WTC11 (cell line): ENCODE measurements around the gene BPGM. TPM values are rescaled to one million over a fixed set of nuclear protein-coding genes. Genes with fewer than 3 reads are reported as not detected.

Experiments
- ATAC-seq: fragments of 200-7000 bp; cut with Tn5 transposase; 2 replicates; pipeline ENCODE4 v1.10.0; 2021; ENCODE audit warnings: mild to moderate bottlenecking, moderate library complexity
- CTCF ChIA-PET: fragments of 300-600 bp; sonication (Branson Sonifier 250); formaldehyde crosslinking; loops from one replicate; lab custom pipeline; 2021; ENCODE audit warnings: antibody characterized with exemption; lab: Charles Lee
- POLR2A ChIA-PET: fragments of 350-600 bp; sonication (Branson Sonifier 250); formaldehyde crosslinking; loops from one replicate; lab custom pipeline; 2021; ENCODE audit warnings: antibody characterized with exemption; lab: Charles Lee
- DNase-seq: peaks from one replicate; pipeline ENCODE4 v3.0.0; 2021; ENCODE audit warnings: low spot score
- H3K27ac Mint-ChIP-seq: 2 replicates; pipeline ENCODE4 v1.8.0; 2021; ENCODE audit warnings: mixed read lengths
- H3K27me3 Mint-ChIP-seq: 2 replicates; pipeline ENCODE4 v1.8.0; 2021; ENCODE audit warnings: low read depth, mild to moderate bottlenecking, moderate library complexity, mixed read lengths
- H3K36me3 Mint-ChIP-seq: 2 replicates; pipeline ENCODE4 v1.8.0; 2021; ENCODE audit warnings: mixed read lengths
- H3K4me1 Mint-ChIP-seq: 2 replicates; pipeline ENCODE4 v1.8.0; 2022; ENCODE audit warnings: mixed read lengths
- H3K4me3 Mint-ChIP-seq: 2 replicates; pipeline ENCODE4 v1.8.0; 2021; ENCODE audit warnings: mild to moderate bottlenecking, moderate library complexity, mixed read lengths
- H3K9me3 Mint-ChIP-seq: 2 replicates; pipeline ENCODE4 v1.8.0; 2021; ENCODE audit warnings: mixed read lengths
- ARID4B ChIP-seq: sonication (generic); formaldehyde crosslinking; IDR thresholded peaks from 2 replicates; pipeline ENCODE4 v1.8.0; 2023; ENCODE audit warnings: missing genetic modification reagents, mild to moderate bottlenecking, borderline replicate concordance
- FOXK1 ChIP-seq: sonication (generic); formaldehyde crosslinking; IDR thresholded peaks from 2 replicates; pipeline ENCODE4 v1.8.0; 2022; ENCODE audit warnings: mild to moderate bottlenecking, moderate library complexity, missing genetic modification reagents
- IRF2 ChIP-seq: sonication (generic); formaldehyde crosslinking; IDR thresholded peaks from 2 replicates; pipeline ENCODE4 v1.8.0; 2022; ENCODE audit warnings: low read depth, missing genetic modification reagents, borderline replicate concordance
- KAT7 ChIP-seq: sonication (generic); formaldehyde crosslinking; IDR thresholded peaks from 2 replicates; pipeline ENCODE4 v1.8.1; 2023; ENCODE audit warnings: missing genetic modification reagents, mild to moderate bottlenecking, borderline replicate concordance
- MLX ChIP-seq: sonication (generic); formaldehyde crosslinking; IDR thresholded peaks from 2 replicates; pipeline ENCODE4 v1.8.1; 2023; ENCODE audit warnings: mild to moderate bottlenecking, missing genetic modification reagents, moderate library complexity
- SMAD3 ChIP-seq: sonication (generic); formaldehyde crosslinking; IDR thresholded peaks from 2 replicates; pipeline ENCODE4 v1.8.0; 2022; ENCODE audit warnings: missing genetic modification reagents, mild to moderate bottlenecking, borderline replicate concordance
- TCF7 ChIP-seq: sonication (generic); formaldehyde crosslinking; IDR thresholded peaks from 2 replicates; pipeline ENCODE4 v1.8.0; 2022; ENCODE audit warnings: mild to moderate bottlenecking, low read depth, missing genetic modification reagents, moderate library complexity
- ZNF121 ChIP-seq: sonication (generic); formaldehyde crosslinking; IDR thresholded peaks from 2 replicates; pipeline ENCODE4 v1.8.0; 2023; ENCODE audit warnings: missing genetic modification reagents
- ZNF219 ChIP-seq: sonication (generic); formaldehyde crosslinking; IDR thresholded peaks from 2 replicates; pipeline ENCODE4 v1.8.0; 2023; ENCODE audit warnings: missing genetic modification reagents, mild to moderate bottlenecking, borderline replicate concordance
- ZNF281 ChIP-seq: sonication (generic); formaldehyde crosslinking; IDR thresholded peaks from 2 replicates; pipeline ENCODE4 v1.8.0; 2023; ENCODE audit warnings: mild to moderate bottlenecking, missing genetic modification reagents
- total RNA-seq: library from RNA; stranded (reverse); gene quantifications from 3 replicates; pipeline ENCODE4 v1.2.3, GENCODE V29; 2021
- TF ChIP-seq, protein P1 (sequence below): sonication (generic); formaldehyde crosslinking; IDR thresholded peaks from 2 replicates; pipeline ENCODE4 v1.8.1; 2023; ENCODE audit warnings: mild to moderate bottlenecking, moderate library complexity, missing genetic modification reagents
- TF ChIP-seq, protein P2 (sequence below): sonication (generic); formaldehyde crosslinking; IDR thresholded peaks from 2 replicates; pipeline ENCODE4 v1.8.1; 2023; ENCODE audit warnings: mild to moderate bottlenecking, missing genetic modification reagents
- TF ChIP-seq, protein P3 (sequence below): sonication (generic); formaldehyde crosslinking; IDR thresholded peaks from 2 replicates; pipeline ENCODE4 v1.8.0; 2022; ENCODE audit warnings: mild to moderate bottlenecking, missing genetic modification reagents

The BPGM gene
- total RNA-seq, 1 experiment from 2014 or later: 14.6 TPM

DNA sequence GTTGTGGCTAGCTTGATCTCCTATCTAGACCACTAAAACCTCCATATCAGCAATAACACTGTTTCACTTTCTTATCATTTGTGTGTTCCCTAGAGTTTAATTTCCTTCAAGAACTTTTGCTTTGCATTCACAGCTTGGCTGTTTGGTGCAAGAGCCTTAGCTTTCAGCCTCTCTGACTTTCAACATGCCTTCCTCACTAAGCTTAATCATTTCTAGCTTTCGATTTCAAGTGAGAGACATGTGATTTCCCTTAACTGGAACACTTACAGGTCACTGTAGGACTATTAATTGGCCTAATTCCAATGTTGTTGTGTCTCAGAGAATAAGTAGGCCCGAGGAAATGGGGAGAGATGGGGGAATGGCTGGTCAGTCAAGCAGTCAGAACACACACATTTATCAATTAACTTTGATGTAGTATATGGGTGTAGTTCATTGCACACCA is 10.6 kb upstream of the BPGM start:
- no peak overlapping the region for H3K4me3 Mint-ChIP-seq
- no peak overlapping the region for H3K27ac Mint-ChIP-seq
- no peaks in the 10 kb centered on the region; the same call in 1 of the 2 replicates for H3K27me3 Mint-ChIP-seq
- no peaks in the 10 kb centered on the region for H3K36me3 Mint-ChIP-seq
- DNase-seq (no peak), ATAC-seq (no peak)
- ChIA-PET CTCF (interaction anchor here (0.9 to 1.2 kb wide), 3 partner anchors 58 to 204 kb away, joined by 3 to 5 read pairs (median 4); no protein-coding TSS in a partner anchor), POLR2A (no interaction called here)
- no peaks in the 10 kb centered on the region for H3K4me1 Mint-ChIP-seq
- no peaks in the 10 kb centered on the region for H3K9me3 Mint-ChIP-seq
- no peak for TF ChIP-seq ZNF121 (CRISPR knock-in tag)
- TF ChIP-seq SMAD3 (CRISPR knock-in tag): no peak
- TF ChIP-seq IRF2 (CRISPR knock-in tag): no peak
- TF ChIP-seq, protein P1, sequence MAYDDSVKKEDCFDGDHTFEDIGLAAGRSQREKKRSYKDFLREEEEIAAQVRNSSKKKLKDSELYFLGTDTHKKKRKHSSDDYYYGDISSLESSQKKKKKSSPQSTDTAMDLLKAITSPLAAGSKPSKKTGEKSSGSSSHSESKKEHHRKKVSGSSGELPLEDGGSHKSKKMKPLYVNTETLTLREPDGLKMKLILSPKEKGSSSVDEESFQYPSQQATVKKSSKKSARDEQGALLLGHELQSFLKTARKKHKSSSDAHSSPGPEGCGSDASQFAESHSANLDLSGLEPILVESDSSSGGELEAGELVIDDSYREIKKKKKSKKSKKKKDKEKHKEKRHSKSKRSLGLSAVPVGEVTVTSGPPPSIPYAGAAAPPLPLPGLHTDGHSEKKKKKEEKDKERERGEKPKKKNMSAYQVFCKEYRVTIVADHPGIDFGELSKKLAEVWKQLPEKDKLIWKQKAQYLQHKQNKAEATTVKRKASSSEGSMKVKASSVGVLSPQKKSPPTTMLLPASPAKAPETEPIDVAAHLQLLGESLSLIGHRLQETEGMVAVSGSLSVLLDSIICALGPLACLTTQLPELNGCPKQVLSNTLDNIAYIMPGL: no peak
- TF ChIP-seq KAT7 (CRISPR knock-in tag): no peak
- no peak for TF ChIP-seq TCF7 (CRISPR knock-in tag)
- TF ChIP-seq ZNF219 (CRISPR knock-in tag): no peak
- TF ChIP-seq, protein P2, sequence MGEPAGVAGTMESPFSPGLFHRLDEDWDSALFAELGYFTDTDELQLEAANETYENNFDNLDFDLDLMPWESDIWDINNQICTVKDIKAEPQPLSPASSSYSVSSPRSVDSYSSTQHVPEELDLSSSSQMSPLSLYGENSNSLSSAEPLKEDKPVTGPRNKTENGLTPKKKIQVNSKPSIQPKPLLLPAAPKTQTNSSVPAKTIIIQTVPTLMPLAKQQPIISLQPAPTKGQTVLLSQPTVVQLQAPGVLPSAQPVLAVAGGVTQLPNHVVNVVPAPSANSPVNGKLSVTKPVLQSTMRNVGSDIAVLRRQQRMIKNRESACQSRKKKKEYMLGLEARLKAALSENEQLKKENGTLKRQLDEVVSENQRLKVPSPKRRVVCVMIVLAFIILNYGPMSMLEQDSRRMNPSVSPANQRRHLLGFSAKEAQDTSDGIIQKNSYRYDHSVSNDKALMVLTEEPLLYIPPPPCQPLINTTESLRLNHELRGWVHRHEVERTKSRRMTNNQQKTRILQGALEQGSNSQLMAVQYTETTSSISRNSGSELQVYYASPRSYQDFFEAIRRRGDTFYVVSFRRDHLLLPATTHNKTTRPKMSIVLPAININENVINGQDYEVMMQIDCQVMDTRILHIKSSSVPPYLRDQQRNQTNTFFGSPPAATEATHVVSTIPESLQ (CRISPR knock-in tag): no peak
- TF ChIP-seq, protein P3, sequence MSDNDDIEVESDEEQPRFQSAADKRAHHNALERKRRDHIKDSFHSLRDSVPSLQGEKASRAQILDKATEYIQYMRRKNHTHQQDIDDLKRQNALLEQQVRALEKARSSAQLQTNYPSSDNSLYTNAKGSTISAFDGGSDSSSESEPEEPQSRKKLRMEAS (CRISPR knock-in tag): no peak
- TF ChIP-seq ARID4B: no peak
- TF ChIP-seq MLX (CRISPR knock-in tag): no peak
- no peak for TF ChIP-seq ZNF281 (CRISPR knock-in tag)

- Mint-ChIP-seq H3K4me3 (no peak overlapping the region), H3K27me3 (peaks cover 10% of the 10 kb centered on the region), H3K9me3 (peaks cover 7% of the 10 kb centered on the region), H3K36me3 (no peaks in the 10 kb centered on the region), H3K4me1 (no peaks in the 10 kb centered on the region), H3K27ac (no peak overlapping the region)
- ChIA-PET POLR2A (no interaction called here), CTCF (no interaction called here)
- ATAC-seq (no peak), DNase-seq (no peak)
- no peak for TF ChIP-seq FOXK1
These were observed 9.2 kb upstream of the BPGM start for GRCh38 chr7:134637441-134637840.
